CD4-positive, alpha-beta T cell treated with Interleukin-4 for 1 hour (primary cell): ENCODE measurements around the gene PDE3B.
"Not testable (repeated sequence)": the region's sequence is repeated elsewhere in the genome, so short reads cannot be mapped to it uniquely, and the experiment has no call there.

ENCODE experiments used
- DNase-seq, 2 donors: peaks; one replicate each; pipeline ENCODE4 v3.0.0-alpha.2; 2020 to 2022

Gene PDE3B

GRCh38 chr11:14819596-14819995, 176.0 kb downstream of the PDE3B start:
- DNase-seq, result no peak

- no peak for DNase-seq
Observed at GRCh38 chr11:14821031-14821430, 177.4 kb downstream of the PDE3B start.

GRCh38 chr11:14826600-14826999, 183.0 kb downstream of the PDE3B start:
- no peak for DNase-seq

GRCh38 chr11:14835496-14836492, 192.2 kb downstream of the PDE3B start:
- no peak for DNase-seq

GRCh38 chr11:14842002-14842401, 198.4 kb downstream of the PDE3B start:
- no peak for DNase-seq

GRCh38 chr11:14852571-14853177, 209.1 kb downstream of the PDE3B start:
- no peak for DNase-seq

- DNase-seq, result no peak
Observed at GRCh38 chr11:14854057-14854456, 210.5 kb downstream of the PDE3B start.

GRCh38 chr11:14855890-14856289, 212.3 kb downstream of the PDE3B start:
- DNase-seq, result no peak

GRCh38 chr11:14857621-14858020, 214.0 kb downstream of the PDE3B start:
- DNase-seq, result no peak

GRCh38 chr11:14858404-14858803, 214.8 kb downstream of the PDE3B start:
- DNase-seq, result no peak

- DNase-seq, result no peak
Observed at GRCh38 chr11:14860511-14860910, 216.9 kb downstream of the PDE3B start.

- DNase-seq, result no peak
Observed at GRCh38 chr11:14861680-14862079, 218.1 kb downstream of the PDE3B start.

- DNase-seq, result not testable (repeated sequence)
Observed at GRCh38 chr11:14863775-14864174, 220.2 kb downstream of the PDE3B start.

GRCh38 chr11:14872032-14872431, 228.4 kb downstream of the PDE3B start:
- no peak for DNase-seq

- no peak for DNase-seq
Observed at GRCh38 chr11:14873632-14874031, 230.0 kb downstream of the PDE3B start.

GRCh38 chr11:14875163-14875562, 231.6 kb downstream of the PDE3B start:
- DNase-seq, result no peak

GRCh38 chr11:14881576-14882193, 238.1 kb downstream of the PDE3B start:
- no peak for DNase-seq

- DNase-seq, result no peak
Observed at GRCh38 chr11:14882196-14882595, 238.6 kb downstream of the PDE3B start.

GRCh38 chr11:14883683-14884082, 240.1 kb downstream of the PDE3B start:
- not testable (repeated sequence) for DNase-seq

- no peak for DNase-seq
Observed at GRCh38 chr11:14884667-14885273, 241.2 kb downstream of the PDE3B start.

GRCh38 chr11:14886513-14886912, 242.9 kb downstream of the PDE3B start:
- no peak for DNase-seq

GRCh38 chr11:14891143-14892035, 247.8 kb downstream of the PDE3B start:
- DNase-seq, result peak; percentile 88 to 91
